T-cell (primary cell): ENCODE results near the gene COPE. TPM values are rescaled to one million over a fixed set of nuclear protein-coding genes. Genes with fewer than 3 reads are reported as not detected.

Source experiments
- ATAC-seq, 4 experiments: fragments of 200-7000 bp in 3 of 4; fragments of 150-1000 bp in 1 of 4; cut with Tn5 transposase; replicated peaks in 1 of 4; 1 replicate in 3 of 4; 2 replicates in 1 of 4; pipeline ENCODE4 v1.10.0; 2021; ENCODE audit warnings: moderate library complexity in 3 of 4, mild to moderate bottlenecking in 2 of 4, moderate number of reproducible peaks in 1 of 4
- CTCF ChIA-PET, 2 donors: fragments of 300-600 bp; sonication (Branson Sonifier 250); formaldehyde crosslinking; loops; one replicate each; lab custom pipeline; 2022; ENCODE audit warnings: antibody characterized with exemption in 2 of 2; lab: Charles Lee
- POLR2A ChIA-PET, 2 donors: fragments of 300-600 bp; sonication (Branson Sonifier 250); formaldehyde crosslinking; loops; one replicate each; lab custom pipeline; 2022; ENCODE audit warnings: antibody characterized with exemption in 2 of 2; lab: Charles Lee
- DNase-seq, 35 experiments: peaks; one replicate each; pipeline versions ENCODE4 v3.0.0 to v3.0.0-alpha.2; 2013 to 2023
- H3K27ac ChIP-seq: one replicate; pipeline ENCODE4 v1.5.1; 2013; ENCODE audit warnings: low read length
- H3K27me3 ChIP-seq, 2 experiments: replicated peaks in 1 of 2; 1 replicate in 1 of 2; 2 replicates in 1 of 2; pipeline versions ENCODE4 v1.6.1 to v1.7.0; 2013; ENCODE audit warnings: low read length in 1 of 2, mixed read lengths in 1 of 2; ENCODE audit not compliant: control insufficient read depth in 2 of 2, insufficient read depth in 2 of 2; ENCODE audit errors: extremely low read depth in 1 of 2
- H3K36me3 ChIP-seq, 2 donors: 1 replicate in 1 of 2; 2 replicates in 1 of 2; pipeline versions ENCODE4 v1.6.1 to v1.7.0; 2013; ENCODE audit warnings: low read length in 1 of 2; ENCODE audit not compliant: control insufficient read depth in 2 of 2, insufficient read depth in 1 of 2; ENCODE audit errors: extremely low read depth in 1 of 2
- H3K4me1 ChIP-seq, 2 experiments: 1 replicate in 1 of 2; 2 replicates in 1 of 2; pipeline versions ENCODE4 v1.6.1 to v1.7.0; 2013; ENCODE audit warnings: low read length in 2 of 2, mixed read lengths in 1 of 2; ENCODE audit not compliant: insufficient read depth in 2 of 2, control insufficient read depth in 1 of 2; ENCODE audit errors: extremely low read depth in 1 of 2
- H3K4me3 ChIP-seq, 2 donors: 1 replicate in 1 of 2; 2 replicates in 1 of 2; pipeline versions ENCODE4 v1.5.1 to v1.7.0; 2013; ENCODE audit warnings: mild to moderate bottlenecking in 2 of 2, low read length in 1 of 2, moderate library complexity in 1 of 2; ENCODE audit not compliant: control insufficient read depth in 1 of 2; ENCODE audit errors: extremely low read depth in 1 of 2
- H3K9me3 ChIP-seq: 2 replicates; pipeline ENCODE4 v1.7.0; 2013
- H3K27ac Mint-ChIP-seq, 2 donors: one replicate each; pipeline ENCODE4 v1.8.0; 2020 to 2021; ENCODE audit warnings: mild to moderate bottlenecking in 2 of 2, mixed read lengths in 2 of 2
- H3K27me3 Mint-ChIP-seq, 2 donors: one replicate each; pipeline ENCODE4 v1.8.0; 2021 to 2022; ENCODE audit warnings: mixed read lengths in 2 of 2
- H3K36me3 Mint-ChIP-seq: one replicate; pipeline ENCODE4 v1.8.0; 2021; ENCODE audit warnings: mixed read lengths
- H3K4me1 Mint-ChIP-seq, 3 donors: one replicate each; pipeline ENCODE4 v1.8.0; 2020 to 2022; ENCODE audit warnings: mixed read lengths in 3 of 3, mild to moderate bottlenecking in 1 of 3
- H3K4me3 Mint-ChIP-seq, 3 donors: one replicate each; pipeline ENCODE4 v1.8.0; 2020 to 2022; ENCODE audit warnings: mild to moderate bottlenecking in 3 of 3, mixed read lengths in 3 of 3, moderate library complexity in 3 of 3
- H3K9me3 Mint-ChIP-seq, 3 donors: one replicate each; pipeline ENCODE4 v1.8.0; 2020 to 2022; ENCODE audit warnings: mixed read lengths in 3 of 3
- WGBS: methylation state at CpG from one replicate; pipeline ENCODE4 v1.1.5; 2013; ENCODE audit warnings: missing lambda C conversion rate; ENCODE audit not compliant: insufficient coverage; 5-methylcytosine and 5-hydroxymethylcytosine counted together
- total RNA-seq, 35 experiments: library from RNA in 6 of 35; stranded (reverse) in 6 of 35; fragments of 120-200 nt in 1 of 35; gene quantifications; one replicate each; pipeline versions ENCODE4 v1.2.1 to v1.2.4 and lab custom pipeline; 2013 to 2026

Gene COPE
- total RNA-seq, 5 donors from 2014 or later (not counting 1 experiment from before 2014, with no cell fraction given) = 148 to 222 (median 189) TPM

GRCh38 chr19:18933297-18933696 lies 14.1 kb upstream of the COPE start:
- Mint-ChIP-seq H3K4me3 (peak overlapping the region in 2 of 3 donors; percentile 55 to 79), H3K27me3 (peaks cover 8 to 19% of the 10 kb centered on the region in 2 donors), H3K27ac (no peak overlapping the region), H3K36me3 (no peaks in the 10 kb centered on the region), H3K9me3 (no peaks in the 10 kb centered on the region), H3K4me1 (peaks cover 6 to 14% (median 11%) of the 10 kb centered on the region in 3 donors)
- ATAC-seq (no peak), DNase-seq (no peak)
- no peaks in the 10 kb centered on the region for H3K9me3 ChIP-seq
- H3K27ac ChIP-seq = no peak overlapping the region
- CTCF ChIA-PET = no interaction called here
- POLR2A ChIA-PET = interaction anchor here in 1 of 2 donors (0.6 kb wide), 1 partner anchor 245 kb away, joined by 8 read pairs; no protein-coding TSS in a partner anchor
- WGBS = 85% methylated on average over 8 of the region's 13 CpGs
- peaks cover 3 to 16% of the 10 kb centered on the region in 2 experiments for H3K4me1 ChIP-seq
- peaks cover 0 to 29% of the 10 kb centered on the region in 2 experiments for H3K27me3 ChIP-seq
- H3K4me3 ChIP-seq = no peak overlapping the region
- H3K36me3 ChIP-seq = no peaks in the 10 kb centered on the region

DNA sequence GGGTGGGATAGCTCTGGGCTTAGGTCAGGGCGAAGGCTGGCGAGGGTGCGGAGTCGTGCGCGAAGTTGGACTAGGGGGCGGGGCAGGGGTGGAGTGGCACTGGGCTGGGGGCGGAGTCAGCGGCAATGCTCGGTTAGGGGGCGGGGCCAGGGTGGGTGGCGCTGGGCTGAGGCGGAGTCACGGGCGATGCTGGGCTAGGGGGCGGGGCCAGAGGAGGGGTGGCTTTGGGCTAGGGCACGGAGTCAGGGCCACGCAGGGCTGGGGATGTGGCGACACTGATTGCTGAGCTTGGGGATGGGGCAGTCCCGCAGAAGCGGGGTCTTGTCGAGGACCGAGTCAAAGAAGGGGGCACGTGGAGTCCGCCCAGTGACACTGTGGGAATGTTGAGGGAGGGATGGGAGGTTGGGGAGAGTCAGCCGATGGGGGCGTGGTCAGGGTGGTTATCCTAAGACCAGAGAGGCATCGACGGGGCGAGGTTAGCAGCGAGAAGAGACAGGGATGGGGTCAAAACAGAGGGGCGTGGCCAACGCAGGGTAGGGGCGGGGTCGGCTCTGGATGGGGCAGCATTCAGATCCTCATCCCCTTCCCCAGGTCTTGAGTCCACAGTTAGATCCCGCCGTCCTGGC lies 13.1 kb upstream of the COPE start:
- Mint-ChIP-seq H3K9me3 (no peaks in the 10 kb centered on the region), H3K4me1 (peaks cover 6 to 14% (median 11%) of the 10 kb centered on the region in 3 donors), H3K36me3 (no peaks in the 10 kb centered on the region), H3K27ac (no peak overlapping the region), H3K27me3 (peaks cover 8 to 14% of the 10 kb centered on the region in 2 donors), H3K4me3 (peak overlapping the region; percentile 69 to 79 (median 72))
- WGBS = 6% methylated on average over 29 of the region's 37 CpGs
- ATAC-seq (peak; percentile 86 to 95 (median 94)), DNase-seq (peak; percentile 58 to 89 (median 83))
- H3K9me3 ChIP-seq = no peaks in the 10 kb centered on the region
- peaks cover 3 to 16% of the 10 kb centered on the region in 2 experiments for H3K4me1 ChIP-seq
- ChIA-PET POLR2A (no interaction called here), CTCF (no interaction called here)
- H3K27ac ChIP-seq = no peak overlapping the region
- H3K4me3 ChIP-seq = peak overlapping the region; percentile 40 to 41
- peaks cover 0 to 6% of the 10 kb centered on the region in 2 donors for H3K36me3 ChIP-seq
- peaks cover 0 to 29% of the 10 kb centered on the region in 2 experiments for H3K27me3 ChIP-seq

DNA sequence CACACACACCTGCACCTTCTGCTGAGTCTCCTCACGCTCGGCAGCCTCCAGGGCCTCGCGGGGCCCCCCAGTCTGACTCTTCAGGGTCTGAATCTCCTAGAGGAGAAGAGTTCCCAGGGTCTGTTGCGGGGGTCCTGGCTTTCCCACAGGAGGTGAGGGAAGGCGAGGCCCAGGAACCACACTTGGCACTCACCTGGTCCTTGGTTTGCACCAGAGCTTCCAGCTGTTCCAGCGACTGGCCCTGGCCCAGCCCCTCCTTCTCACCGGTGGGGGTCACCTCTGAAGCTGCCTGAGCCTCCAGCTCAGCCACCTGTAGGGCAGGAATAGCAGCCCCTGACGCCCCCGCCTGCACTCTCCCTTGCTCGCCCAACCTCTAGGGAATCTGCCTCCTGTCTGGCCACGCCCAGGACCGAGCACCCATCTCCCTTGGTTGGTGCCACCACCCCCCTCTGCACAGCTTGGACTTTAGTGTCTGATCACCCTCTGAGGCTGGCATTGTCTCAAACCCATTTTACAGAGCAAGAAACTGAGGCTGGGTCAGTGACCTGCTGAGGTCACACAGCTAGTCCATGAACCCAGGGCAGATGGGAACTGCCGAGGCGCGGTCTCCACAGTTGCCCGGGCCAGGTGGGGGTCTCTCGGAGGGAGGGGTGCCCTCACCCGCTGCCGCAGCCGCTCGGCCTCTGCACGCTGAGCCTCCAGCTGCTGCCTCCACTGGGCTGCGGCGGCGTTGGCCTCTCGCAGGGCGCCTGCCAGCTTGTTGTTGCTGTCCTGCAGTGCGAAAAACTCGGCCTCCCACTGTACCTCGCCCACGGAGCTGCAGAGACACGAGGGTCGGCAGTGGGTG lies 12.4 kb upstream of the COPE start:
- ChIA-PET CTCF (no interaction called here), POLR2A (no interaction called here)
- DNase-seq = no peak
- Mint-ChIP-seq H3K27me3 (peaks cover 8 to 14% of the 10 kb centered on the region in 2 donors), H3K9me3 (no peaks in the 10 kb centered on the region), H3K4me1 (peaks cover 6 to 14% (median 11%) of the 10 kb centered on the region in 3 donors), H3K27ac (no peak overlapping the region), H3K4me3 (peak overlapping the region in 1 of 3 donors; percentile 21), H3K36me3 (no peaks in the 10 kb centered on the region)
- Histone ChIP-seq H3K9me3 (no peaks in the 10 kb centered on the region), H3K4me1 (peaks cover 3 to 16% of the 10 kb centered on the region in 2 experiments), H3K27ac (no peak overlapping the region), H3K4me3 (no peak overlapping the region), H3K27me3 (peaks cover 0 to 29% of the 10 kb centered on the region in 2 experiments), H3K36me3 (peaks cover 0 to 8% of the 10 kb centered on the region in 2 donors)
- WGBS = 86% methylated on average over 26 of the region's 34 CpGs
- ATAC-seq = no peak

- Histone ChIP-seq H3K27ac (no peak overlapping the region), H3K4me3 (no peak overlapping the region), H3K27me3 (peaks cover 0 to 21% of the 10 kb centered on the region in 2 experiments), H3K36me3 (peaks cover 6 to 28% of the 10 kb centered on the region in 2 donors), H3K9me3 (no peaks in the 10 kb centered on the region), H3K4me1 (peaks cover 3 to 16% of the 10 kb centered on the region in 2 experiments)
- 93% methylated on average over 25 of the region's 25 CpGs for WGBS
- POLR2A ChIA-PET = no interaction called here
- Mint-ChIP-seq H3K9me3 (no peaks in the 10 kb centered on the region), H3K4me3 (no peak overlapping the region), H3K36me3 (peaks cover 10% of the 10 kb centered on the region), H3K27me3 (peaks cover 8 to 11% of the 10 kb centered on the region in 2 donors), H3K27ac (no peak overlapping the region), H3K4me1 (peaks cover 6 to 14% (median 11%) of the 10 kb centered on the region in 3 donors)
- CTCF ChIA-PET = no interaction called here
- DNase-seq (no peak), ATAC-seq (no peak)
Observed at GRCh38 chr19:18929311-18929710, 10.1 kb upstream of the COPE start.

GRCh38 chr19:18928018-18928805 lies 9.0 kb upstream of the COPE start:
- peaks cover 0 to under 1% of the 10 kb centered on the region in 2 donors for H3K27me3 Mint-ChIP-seq
- Histone ChIP-seq H3K27me3 (peaks cover 0 to 10% of the 10 kb centered on the region in 2 experiments), H3K4me3 (no peak overlapping the region), H3K36me3 (peaks cover 7 to 37% of the 10 kb centered on the region in 2 donors), H3K27ac (no peak overlapping the region), H3K9me3 (no peaks in the 10 kb centered on the region), H3K4me1 (peaks cover 3 to 16% of the 10 kb centered on the region in 2 experiments)
- peaks cover 12% of the 10 kb centered on the region for H3K36me3 Mint-ChIP-seq
- no peak for DNase-seq
- H3K9me3 Mint-ChIP-seq = no peaks in the 10 kb centered on the region
- H3K27ac Mint-ChIP-seq = no peak overlapping the region
- 87% methylated on average over 19 of the region's 26 CpGs for WGBS
- no peak for ATAC-seq
- no peak overlapping the region for H3K4me3 Mint-ChIP-seq
- H3K4me1 Mint-ChIP-seq = peaks cover 4 to 10% (median 5%) of the 10 kb centered on the region in 3 donors
- CTCF ChIA-PET = no interaction called here
- POLR2A ChIA-PET = interaction anchor here in 1 of 2 donors (0.7 kb wide), 1 partner anchor 454 kb away, joined by 4 read pairs; no protein-coding TSS in a partner anchor
